Measurements from ENCODE around the gene KRT2.

Gene KRT2

GRCh38 chr12:52661668-52662067, 9.7 kb upstream of the KRT2 start:
- no peak for TF ChIP-seq CTCF (conservative IDR thresholded peaks at IDR 0.05; ENCODE audit: low read depth, low read length)
- no peak for DNase-seq (ENCODE audit: low read depth)
- H3K4me3 ChIP-seq (ENCODE audit: low read length): no peak overlapping the region

- TF ChIP-seq CTCF (conservative IDR thresholded peaks at IDR 0.05; ENCODE audit: low read depth, low read length): no peak
- no peak overlapping the region for H3K4me3 ChIP-seq (ENCODE audit: low read length)
- no peak for DNase-seq (ENCODE audit: low read depth)
These were observed 9.0 kb upstream of the KRT2 start for GRCh38 chr12:52660934-52661499.

- no peak for DNase-seq (ENCODE audit: low read depth)
- H3K4me3 ChIP-seq (ENCODE audit: low read length): no peak overlapping the region
- TF ChIP-seq CTCF (conservative IDR thresholded peaks at IDR 0.05; ENCODE audit: low read depth, low read length): no peak
These were observed 7.9 kb upstream of the KRT2 start for GRCh38 chr12:52659951-52660350.

- H3K4me3 ChIP-seq (ENCODE audit: low read length): no peak overlapping the region
- no peak for TF ChIP-seq CTCF (conservative IDR thresholded peaks at IDR 0.05; ENCODE audit: low read depth, low read length)
- no peak for DNase-seq (ENCODE audit: low read depth)
These were observed 7.4 kb upstream of the KRT2 start for GRCh38 chr12:52659395-52659794.

- TF ChIP-seq CTCF (conservative IDR thresholded peaks at IDR 0.05; ENCODE audit: low read depth, low read length): no peak
- H3K4me3 ChIP-seq (ENCODE audit: low read length): no peak overlapping the region
- no peak for DNase-seq (ENCODE audit: low read depth)
These were observed 6.2 kb upstream of the KRT2 start for GRCh38 chr12:52658196-52658595.

GRCh38 chr12:52657250-52657902, 5.4 kb upstream of the KRT2 start:
- H3K4me3 ChIP-seq (ENCODE audit: low read length): no peak overlapping the region
- no peak for TF ChIP-seq CTCF (conservative IDR thresholded peaks at IDR 0.05; ENCODE audit: low read depth, low read length)
- DNase-seq (ENCODE audit: low read depth): no peak

- DNase-seq (ENCODE audit: low read depth): no peak
- no peak for TF ChIP-seq CTCF (conservative IDR thresholded peaks at IDR 0.05; ENCODE audit: low read depth, low read length)
- no peak overlapping the region for H3K4me3 ChIP-seq (ENCODE audit: low read length)
These were observed 4.6 kb upstream of the KRT2 start for GRCh38 chr12:52656616-52657015.

All from retinal pigment epithelial cell (primary cell).